Measurements from ENCODE around the gene MYO5B.

GRCh38 chr18:50069422-50069821, 125.5 kb downstream of the MYO5B start:
- TF ChIP-seq CTCF (IDR thresholded peaks at IDR 0.05) = no peak
- TF ChIP-seq POLR2A (IDR thresholded peaks at IDR 0.05) = no peak
- no peak for TF ChIP-seq EP300 (IDR thresholded peaks at IDR 0.05)
